T47D (cell line): ENCODE data around the gene YTHDF2.
"Not testable (repeated sequence)": the region's sequence is repeated elsewhere in the genome, so short reads cannot be mapped to it uniquely, and the experiment has no call there.

Experiments
- DNase-seq, 2 experiments: peaks; one replicate each; pipeline versions ENCODE4 v3.0.0 to v3.0.0-alpha.2; 2011 to 2012; ENCODE audit warnings: low read depth in 1 of 2, low spot score in 1 of 2
- JUND ChIP-seq: IDR thresholded peaks from 2 replicates; pipeline ENCODE4 v1.6.1; 2012; ENCODE audit warnings: low read depth
- in situ Hi-C: cut with HindIII; loops from 2 replicates; pipeline ENCODE4 v1.10.0; 2016; ENCODE audit warnings: low sequenced_read_pairs, low pct_unique_long_range_greater_than_20kb

Gene YTHDF2

DNA sequence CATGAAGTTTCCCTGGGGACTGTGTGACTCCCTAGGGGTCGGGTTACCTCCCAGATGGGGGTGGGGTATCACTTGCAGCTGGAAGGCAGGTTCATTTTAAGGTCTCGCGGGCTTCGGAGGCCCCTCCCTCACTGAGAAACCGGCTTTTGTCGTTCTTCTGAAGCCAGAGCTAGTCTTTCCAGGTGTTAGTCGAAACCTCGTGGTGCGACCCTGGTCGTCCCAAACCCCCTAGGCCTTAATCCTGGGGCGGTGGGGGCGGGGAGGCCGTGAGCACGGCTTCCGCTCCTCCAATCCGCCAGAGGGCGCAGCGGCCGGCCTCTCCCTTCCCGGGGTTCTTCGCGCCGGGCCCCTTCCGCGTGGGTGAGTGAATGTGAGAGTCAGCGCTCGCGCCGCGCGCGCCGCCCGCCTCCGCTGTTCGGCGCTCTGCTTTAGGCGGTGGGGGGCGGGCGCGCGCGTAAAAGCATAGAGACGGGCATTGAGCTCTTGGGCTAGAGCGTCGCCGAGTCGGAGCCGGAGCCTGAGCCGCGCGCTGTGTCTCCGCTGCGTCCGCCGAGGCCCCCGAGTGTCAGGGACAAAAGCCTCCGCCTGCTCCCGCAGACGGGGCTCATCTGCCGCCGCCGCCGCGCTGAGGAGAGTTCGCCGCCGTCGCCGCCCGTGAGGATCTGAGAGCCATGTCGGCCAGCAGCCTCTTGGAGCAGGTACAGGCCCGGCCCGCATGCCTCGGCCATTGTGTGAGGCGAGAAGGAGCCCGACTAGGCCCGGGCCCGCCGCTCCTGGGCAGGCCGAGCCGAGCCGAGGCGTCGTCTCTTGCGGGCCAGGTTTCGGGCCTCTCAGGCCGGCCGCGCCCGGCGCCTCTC is at the start of gene YTHDF2:
Gene YTHDF2, plus strand, starts transcription at position 491 of the 857 bp plus-strand sequence. Its CDS starts 181 bp downstream, at position 672.
- peak; percentile 67 to 96 for DNase-seq
- in situ Hi-C loops = no loop called here
- no peak for TF ChIP-seq JUND

DNA sequence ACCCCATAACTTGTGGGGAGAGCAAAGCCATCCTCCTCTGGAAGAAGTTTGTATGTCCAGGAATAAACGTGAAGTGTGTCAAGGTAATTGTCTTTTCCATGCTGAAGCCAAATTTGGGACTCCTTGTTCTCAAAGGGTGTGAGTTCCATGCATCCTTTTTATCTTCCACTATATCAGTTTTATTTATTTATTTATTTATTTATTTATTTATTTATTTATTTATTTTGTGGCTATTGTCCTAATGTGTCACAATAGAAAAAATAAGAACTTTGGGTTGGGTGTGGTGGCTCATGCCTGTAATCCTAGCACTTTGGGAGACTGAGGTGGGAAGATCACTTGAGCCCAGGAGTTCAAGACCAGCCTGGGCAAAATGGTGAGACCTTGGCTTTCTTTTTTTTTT is 45.1 kb upstream of the YTHDF2 start:
- in situ Hi-C loops, DNase-seq: not testable (repeated sequence)

GRCh38 chr1:28703629-28704028 is 33.1 kb upstream of the YTHDF2 start:
- in situ Hi-C loops = no loop called here
- no peak for DNase-seq
- TF ChIP-seq JUND = no peak

DNA sequence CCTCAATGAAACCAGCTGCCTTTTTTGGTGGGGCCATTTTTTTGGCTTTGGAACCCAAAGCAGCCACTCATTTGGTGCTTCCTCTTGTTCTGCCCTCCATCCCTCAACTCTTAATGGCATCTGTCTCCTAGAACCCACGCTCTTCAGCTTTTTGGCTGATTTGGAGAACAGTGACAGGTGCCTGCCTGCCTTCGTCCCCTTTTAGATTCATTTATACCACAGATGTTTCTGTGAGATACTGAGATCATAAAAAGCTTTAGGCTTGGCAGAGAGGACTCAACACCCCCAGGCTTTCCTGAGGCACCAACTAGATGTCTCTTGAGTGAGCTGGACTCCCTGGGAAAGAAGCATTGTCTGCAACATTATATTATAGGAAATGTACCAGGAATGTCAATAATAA is 20.4 kb upstream of the YTHDF2 start:
- TF ChIP-seq JUND = no peak
- in situ Hi-C loops = no loop called here
- DNase-seq = no peak

DNA sequence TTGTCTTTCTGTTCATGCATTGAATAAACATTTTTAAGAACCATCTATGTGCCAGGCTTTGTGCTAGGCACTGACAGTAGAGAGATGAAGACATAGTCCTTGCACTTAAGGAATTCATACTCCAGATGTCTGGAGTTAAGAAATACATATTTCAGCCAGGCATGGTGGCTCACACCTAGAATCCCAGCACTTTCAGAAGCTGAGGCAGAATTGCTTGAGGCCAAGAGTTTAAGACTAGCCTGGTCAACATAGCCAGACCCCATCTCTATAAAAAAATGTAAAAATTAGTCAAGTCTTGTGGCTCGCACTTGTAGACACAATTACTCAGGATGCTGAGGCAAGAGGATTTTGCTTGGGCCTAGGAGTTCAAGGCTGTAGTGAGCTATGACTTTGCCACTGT is 18.6 kb upstream of the YTHDF2 start:
- DNase-seq = no peak
- no peak for TF ChIP-seq JUND
- in situ Hi-C loops = no loop called here

GRCh38 chr1:28718586-28719331 is 18.0 kb upstream of the YTHDF2 start:
- in situ Hi-C loops = no loop called here
- peak in 1 of 2 experiments; percentile 15 for DNase-seq
- no peak for TF ChIP-seq JUND

DNA sequence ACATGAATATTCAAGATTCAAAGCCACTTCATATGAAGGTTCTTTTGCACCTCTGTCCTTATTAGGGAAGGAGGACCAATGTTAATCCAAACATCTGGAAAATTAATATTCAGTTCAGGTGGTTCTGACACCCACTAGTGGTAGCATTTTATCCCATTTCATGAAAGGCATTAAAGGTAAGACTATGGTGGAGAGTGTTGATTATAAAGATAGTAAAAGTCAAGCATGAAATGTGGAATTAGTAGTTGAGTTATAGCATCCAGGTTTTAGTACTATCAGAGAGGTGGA is 17.5 kb upstream of the YTHDF2 start:
- in situ Hi-C loops = no loop called here
- no peak for TF ChIP-seq JUND
- DNase-seq = no peak

DNA sequence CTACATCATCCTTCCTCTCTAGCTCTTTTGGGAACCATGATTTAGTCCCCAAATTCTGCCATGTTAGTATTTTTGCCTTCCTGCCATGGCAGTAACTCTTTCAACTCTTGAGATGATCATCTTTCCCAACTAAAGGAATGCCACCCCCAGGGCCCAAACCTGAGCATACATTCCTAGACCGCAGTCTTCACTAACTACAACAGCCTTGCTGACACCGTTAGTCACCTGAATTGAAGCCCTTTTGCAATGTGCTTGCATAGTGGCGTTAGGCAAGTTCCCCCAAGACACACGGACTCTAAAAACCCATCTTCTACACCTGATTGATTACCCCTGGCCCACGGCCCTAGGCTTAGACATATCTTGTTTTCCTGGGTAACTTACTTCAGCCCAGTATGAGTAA is 16.4 kb upstream of the YTHDF2 start:
- in situ Hi-C loops = no loop called here
- TF ChIP-seq JUND = no peak
- peak in 1 of 2 experiments; percentile 30 for DNase-seq

DNA sequence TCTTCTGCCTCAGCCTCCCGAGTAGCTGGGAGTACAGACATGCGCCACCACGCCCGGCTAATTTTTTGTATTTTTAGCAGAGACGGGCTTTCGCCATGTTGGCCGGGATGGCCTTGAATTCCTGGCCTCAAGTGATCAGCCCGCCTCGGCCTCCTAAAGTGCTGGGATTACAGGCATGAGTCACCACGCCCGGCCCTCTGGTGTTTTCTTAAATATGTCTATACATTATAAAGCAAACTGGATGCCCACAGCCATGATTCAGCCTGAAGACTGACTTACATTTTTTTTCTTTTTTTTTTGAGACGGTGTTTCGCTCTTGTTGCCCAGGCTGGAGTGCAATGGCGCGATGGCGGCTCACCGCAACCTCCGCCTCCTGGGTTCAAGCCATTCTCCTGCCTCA is 14.8 kb upstream of the YTHDF2 start:
- in situ Hi-C loops, DNase-seq: not testable (repeated sequence)

- in situ Hi-C loops, DNase-seq: not testable (repeated sequence)
These were observed 11.4 kb upstream of the YTHDF2 start for GRCh38 chr1:28725365-28725764.

DNA sequence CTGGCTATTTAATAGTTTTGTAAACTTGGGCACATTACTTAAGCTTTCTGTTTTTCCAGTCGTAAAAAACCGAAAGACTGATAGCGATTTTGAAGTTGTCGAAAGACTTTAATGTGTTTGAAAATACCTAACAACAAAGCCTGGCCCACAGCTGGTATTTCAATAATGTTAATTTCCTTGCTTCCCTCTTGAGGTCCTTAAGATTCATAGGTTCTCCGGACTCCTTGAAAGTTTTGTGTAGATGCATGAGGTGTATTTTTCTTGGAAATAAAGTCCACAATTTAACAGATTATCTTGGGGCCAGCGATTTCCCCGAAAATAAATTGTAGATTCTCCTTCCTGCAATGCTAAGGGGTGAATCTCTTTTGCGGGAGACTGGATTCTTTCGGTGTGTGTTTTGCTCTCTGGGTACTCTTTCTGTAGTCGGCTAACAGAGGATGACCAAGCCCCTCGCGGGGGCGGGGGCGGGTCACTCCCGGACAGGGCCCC is 735 bp upstream of the YTHDF2 start:
- in situ Hi-C loops = no loop called here
- no peak for DNase-seq
- no peak for TF ChIP-seq JUND

- in situ Hi-C loops = no loop called here
- no peak for TF ChIP-seq JUND
- peak; percentile 13 to 44 for DNase-seq
These were observed 780 bp downstream of the YTHDF2 start for GRCh38 chr1:28737307-28738132.

- in situ Hi-C loops = no loop called here
- no peak for TF ChIP-seq JUND
- DNase-seq = no peak
These were observed 3.4 kb downstream of the YTHDF2 start for GRCh38 chr1:28740118-28740517.
